Breast epithelium (tissue), 3 donors: Measurements from ENCODE around the gene CXCL16.

Experiments
- CTCF ChIP-seq, 3 donors: fragments of 450-650 bp; IDR thresholded peaks; one replicate each; pipeline ENCODE4 v1.5.1; 2016 to 2017; ENCODE audit warnings: antibody characterized with exemption in 3 of 3, mild to moderate bottlenecking in 3 of 3, moderate library complexity in 3 of 3
- POLR2A ChIP-seq: fragments of 450-650 bp; IDR thresholded peaks from one replicate; pipeline ENCODE4 v1.6.1; 2016; ENCODE audit warnings: antibody characterized with exemption, mild to moderate bottlenecking, moderate library complexity
- POLR2AphosphoS5 ChIP-seq, 3 donors: sonication (generic); formaldehyde crosslinking; IDR thresholded peaks; one replicate each; pipeline ENCODE4 v1.6.1; 2017; ENCODE audit warnings: antibody characterized with exemption in 3 of 3

- TF ChIP-seq POLR2A (no peak), CTCF (IDR thresholded peaks at IDR 0.05) (no peak), POLR2AphosphoS5 (IDR thresholded peaks at IDR 0.05) (no peak)
Observed at GRCh38 chr17:4693416-4693815, 46.3 kb downstream of the CXCL16 start.
